K562 (cell line): ENCODE results near the gene PREX1. TPM values are rescaled to one million over a fixed set of nuclear protein-coding genes. Genes with fewer than 3 reads are reported as not detected.
A peak's percentile ranks its signal among the peaks of the same experiment; 100 is the strongest.

Experiments
- ATAC-seq: fragments of 200-7000 bp; cut with Tn5 transposase; 3 replicates; pipeline ENCODE4 v1.9.1; 2020; ENCODE audit warnings: moderate library complexity
- BruUV-seq: library from RNA; stranded (reverse); fragments of 400-500 nt; replicated peaks from 2 replicates; lab custom pipeline; 2021; lab: Mats Ljungman, UMichigan
- CTCF ChIA-PET: fragments of 300-600 bp; formaldehyde crosslinking; extraction: SDS; loops from one replicate; lab custom pipeline; 2021; ENCODE audit warnings: low intra/inter-chr PET ratio; lab: Yijun Ruan, JAX
- POLR2A ChIA-PET: fragments of 300-600, 350-650 bp; sonication (Branson Sonifier 250); formaldehyde crosslinking; extraction: SDS; loops from one replicate; lab custom pipeline; 2021; ENCODE audit warnings: antibody characterized with exemption, inconsistent platforms; lab: Yijun Ruan, JAX
- DNase-seq, 4 experiments: peaks; one replicate each; pipeline versions ENCODE4 v3.0.0 to v3.0.0-alpha.2; 2011 to 2018; ENCODE audit warnings: low spot score in 3 of 4, mixed read lengths in 3 of 4; ENCODE audit errors: extremely low read depth in 1 of 4
- FAIRE-seq: peaks from 2 replicates; lab custom pipeline; 2011; peaks lifted over from hg19 to GRCh38; lab: Jason Lieb, UNC
- H2AFZ ChIP-seq: 2 replicates; pipeline ENCODE4 v1.6.0; 2011; ENCODE audit warnings: low read depth, low read length, control low read depth, inconsistent platforms
- H3K27ac ChIP-seq: fragments of 200-600 bp; 3 replicates; pipeline ENCODE4 v1.8.0; 2011; ENCODE audit warnings: low read depth, mild to moderate bottlenecking, control low read depth, inconsistent platforms, low read length, moderate library complexity, mixed read lengths; ENCODE audit errors: extremely low read depth
- H3K27me3 ChIP-seq, 2 experiments: fragments of 300-600 bp in 1 of 2; 2 replicates in 1 of 2; 3 replicates in 1 of 2; pipeline versions ENCODE4 v1.6.0 to v1.8.0; 2011; ENCODE audit warnings: inconsistent platforms in 2 of 2, low read length in 2 of 2, mild to moderate bottlenecking in 1 of 2, mixed read lengths in 1 of 2, moderate library complexity in 1 of 2; ENCODE audit not compliant: control insufficient read depth in 2 of 2, insufficient read depth in 2 of 2
- H3K36me3 ChIP-seq: fragments of 300-600 bp; 3 replicates; pipeline ENCODE4 v1.8.0; 2011; ENCODE audit warnings: mild to moderate bottlenecking, low read length, inconsistent platforms; ENCODE audit not compliant: control insufficient read depth, insufficient read depth
- H3K4me1 ChIP-seq, 2 experiments: fragments of 200-600 bp in 1 of 2; replicated peaks in 1 of 2; 2 replicates in 1 of 2; 3 replicates in 1 of 2; pipeline versions ENCODE4 v1.5.1 to v1.8.0; 2011; ENCODE audit warnings: inconsistent platforms in 2 of 2, low read length in 2 of 2, mild to moderate bottlenecking in 1 of 2, mixed read lengths in 1 of 2, moderate library complexity in 1 of 2; ENCODE audit not compliant: control insufficient read depth in 2 of 2, insufficient read depth in 2 of 2
- H3K4me2 ChIP-seq: 2 replicates; pipeline ENCODE4 v1.6.1; 2011; ENCODE audit warnings: low read length, control low read depth, inconsistent platforms, mixed read lengths; ENCODE audit not compliant: insufficient read depth
- H3K4me3 ChIP-seq: fragments of 200-600 bp; sonication (generic), shearing (Covaris generic); 2 replicates; pipeline ENCODE4 v1.5.1; 2016; ENCODE audit warnings: control low read depth, inconsistent platforms
- H3K79me2 ChIP-seq: fragments of 200-600 bp; 3 replicates; pipeline ENCODE4 v1.8.0; 2011; ENCODE audit warnings: low read length, inconsistent platforms; ENCODE audit not compliant: control insufficient read depth, insufficient read depth
- H3K9ac ChIP-seq, 2 experiments: 2 replicates each; pipeline versions ENCODE4 v1.6.0 to v1.6.1; 2011; ENCODE audit warnings: low read depth in 2 of 2, low read length in 2 of 2, control low read depth in 1 of 2, inconsistent platforms in 1 of 2, mild to moderate bottlenecking in 1 of 2, mixed read lengths in 1 of 2; ENCODE audit not compliant: insufficient read depth in 1 of 2
- H3K9me1 ChIP-seq: one replicate; pipeline ENCODE4 v1.6.0; 2011; ENCODE audit warnings: inconsistent platforms, mild to moderate bottlenecking, low read length, moderate library complexity; ENCODE audit not compliant: control insufficient read depth, insufficient read depth
- H3K9me3 ChIP-seq: replicated peaks from 2 replicates; pipeline ENCODE4 v1.5.1; 2011; ENCODE audit warnings: low read depth, low read length, inconsistent platforms; ENCODE audit not compliant: control insufficient read depth, insufficient read depth
- H4K20me1 ChIP-seq: replicated peaks from 2 replicates; pipeline ENCODE4 v1.6.1; 2011; ENCODE audit warnings: low read length, inconsistent platforms, mixed read lengths; ENCODE audit not compliant: control insufficient read depth, insufficient read depth
- MBD1 ChIP-seq: fragments of 250-450 bp; sonication (Bioruptor Pico); IDR thresholded peaks from 2 replicates; pipeline ENCODE4 v1.8.0; 2022; ENCODE audit warnings: inconsistent platforms
- NFIC ChIP-seq: fragments of 450-650 bp; IDR thresholded peaks from 2 replicates; pipeline ENCODE4 v1.6.1; 2017; ENCODE audit warnings: mild to moderate bottlenecking, inconsistent platforms
- NFYB ChIP-seq: IDR thresholded peaks from 2 replicates; pipeline ENCODE4 v1.6.1; 2011; ENCODE audit warnings: mild to moderate bottlenecking, moderate library complexity; ENCODE audit not compliant: insufficient read length; ENCODE audit errors: extremely low read depth
- ZKSCAN3 ChIP-seq: fragments of 250-450 bp; sonication (Bioruptor Pico); IDR thresholded peaks from 2 replicates; pipeline ENCODE4 v1.4.0; 2020
- WGBS: fragments of 100-300 bp; shearing (Covaris generic); methylation state at CpG from one replicate; pipeline ENCODE4 v1.1.6; 2016; ENCODE audit warnings: low coverage, mixed read lengths; ENCODE audit not compliant: insufficient coverage; ENCODE audit errors: missing lambda C conversion rate; 5-methylcytosine and 5-hydroxymethylcytosine counted together
- in situ Hi-C: fragments of 300-500 bp; cut with MboI; formaldehyde crosslinking; loops from 4 replicates; pipeline ENCODE4 v1.15.0; 2018; ENCODE audit warnings: inconsistent platforms, mixed read lengths
- intact Hi-C: fragments of 100-400 bp; cut with micrococcal nuclease; formaldehyde crosslinking; loops from 2 replicates; pipeline ENCODE4 v1.14.2; 2022
- polyA plus RNA-seq, 8 experiments: library from polyadenylated mRNA; depleted of rRNA in 4 of 8; stranded (reverse) in 5 of 8; unstranded in 3 of 8; fragments of >200 nt; fragmentation: Nextera tagmentation in 2 of 8; fragmentation: Illumina TruSeq in 1 of 8; extraction: Ambion mirVana in 2 of 8; extraction: Trizol in 1 of 8; gene quantifications; 2 replicates each; pipeline versions ENCODE4 v1.2.1 to v1.2.3, GENCODE V29; 2011 to 2014; ENCODE audit warnings: inconsistent platforms in 1 of 8, missing spikeins in 1 of 8
- total RNA-seq, 7 experiments: library from RNA; depleted of rRNA in 6 of 7; stranded (reverse); fragments of >200 nt in 6 of 7; fragmentation: Illumina TruSeq in 2 of 7; extraction: Trizol in 2 of 7; gene quantifications; 2 replicates each; pipeline versions ENCODE4 v1.2.1 to v1.2.3, GENCODE V29; 2011 to 2021; ENCODE audit warnings: low replicate concordance in 1 of 7

PREX1 gene
- total and polyA plus RNA-seq, 9 of the 15 experiments (the other 6 are each of a cell fraction or from before 2014, with no cell fraction given), result 0.37 to 10.4 (median 4.8) TPM

- H3K9me1 ChIP-seq, result no peaks in the 10 kb centered on the region
- in situ Hi-C loops, result no loop called here
- peak; percentile 32; the same call in 1 of the 2 replicates for TF ChIP-seq NFIC
- TF ChIP-seq NFYB, result no peak
- TF ChIP-seq MBD1 (CRISPR knock-in tag), result no peak
- no peak for TF ChIP-seq ZKSCAN3 (CRISPR knock-in tag)
- intact Hi-C loops, result no loop called here
- no peaks in the 10 kb centered on the region for H3K9me3 ChIP-seq
- DNase-seq (peak in 1 of 4 experiments; percentile 21), ATAC-seq (peak; percentile 42), FAIRE-seq (peak; percentile 19)
- H3K4me2 ChIP-seq, result no peak overlapping the region
- no peaks in the 10 kb centered on the region; a peak in 1 of 5 replicates for H3K27me3 ChIP-seq
- H3K36me3 ChIP-seq, result no peaks in the 10 kb centered on the region
- CTCF ChIA-PET, result no interaction called here
- no peaks in the 10 kb centered on the region for H3K79me2 ChIP-seq
- H3K27ac ChIP-seq, result no peak overlapping the region
- no peak overlapping the region for H2AFZ ChIP-seq
- peak overlapping the region in 1 of 2 experiments; percentile 8; a peak in 1 of 4 replicates for H3K9ac ChIP-seq
- 16% methylated on average over 15 of the region's 19 CpGs for WGBS
- peaks cover 13 to 29% of the 10 kb centered on the region in 2 experiments; a peak in 4 of 5 replicates for H3K4me1 ChIP-seq
- peaks cover 15% of the 10 kb centered on the region for H4K20me1 ChIP-seq
- H3K4me3 ChIP-seq, result no peak overlapping the region
- BruUV-seq, result no TSS peak
- POLR2A ChIA-PET, result interaction anchor here (0.5 to 1.1 kb wide), 4 partner anchors 9 to 1009 kb away, joined by 3 read pairs; partner anchors contain the start of gene ARFGEF2
These were observed 141.3 kb downstream of the PREX1 start for GRCh38 chr20:48686238-48687116.
